Measurements from ENCODE around the gene SERPINA4.

- TF ChIP-seq CTCF (conservative IDR thresholded peaks at IDR 0.05) (no peak), EZH2 (IDR thresholded peaks at IDR 0.05; ENCODE audit: low read depth) (no peak)
These were observed 56.2 kb downstream of the SERPINA4 start for GRCh38 chr14:94617366-94617941.

All from PC-9 (cell line).